NCI-H748 (cell line): ENCODE measurements around the gene KCNH5.
"Not testable (repeated sequence)": the region's sequence is repeated elsewhere in the genome, so short reads cannot be mapped to it uniquely, and the experiment has no call there.

ENCODE experiments used
- DNase-seq: peaks from one replicate; lab custom pipeline; 2025; ENCODE audit not compliant: unreplicated experiment; lab: John Stamatoyannopoulos, UW

KCNH5 gene

DNA sequence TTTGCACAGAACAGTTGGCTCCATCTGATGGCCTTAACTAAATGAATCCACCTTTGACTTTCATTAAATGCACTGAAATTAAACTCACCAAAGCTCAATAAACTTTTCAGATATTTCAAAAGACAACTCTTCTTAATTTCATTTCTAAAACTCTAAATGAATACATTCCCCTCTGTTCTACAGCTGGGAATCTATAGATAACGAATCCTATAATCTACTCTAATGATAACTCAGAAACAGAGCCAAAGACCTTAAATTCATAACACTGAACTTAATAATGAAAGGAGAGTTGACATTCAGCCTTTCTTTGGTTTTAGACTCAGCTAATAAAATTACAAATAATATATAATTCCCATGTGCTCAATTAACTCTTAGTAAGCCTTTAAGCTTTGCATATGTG is 150.5 kb downstream of the KCNH5 start:
- no peak for DNase-seq

GRCh38 chr14:62889364-62889763 is 155.9 kb downstream of the KCNH5 start:
- DNase-seq, result no peak

DNA sequence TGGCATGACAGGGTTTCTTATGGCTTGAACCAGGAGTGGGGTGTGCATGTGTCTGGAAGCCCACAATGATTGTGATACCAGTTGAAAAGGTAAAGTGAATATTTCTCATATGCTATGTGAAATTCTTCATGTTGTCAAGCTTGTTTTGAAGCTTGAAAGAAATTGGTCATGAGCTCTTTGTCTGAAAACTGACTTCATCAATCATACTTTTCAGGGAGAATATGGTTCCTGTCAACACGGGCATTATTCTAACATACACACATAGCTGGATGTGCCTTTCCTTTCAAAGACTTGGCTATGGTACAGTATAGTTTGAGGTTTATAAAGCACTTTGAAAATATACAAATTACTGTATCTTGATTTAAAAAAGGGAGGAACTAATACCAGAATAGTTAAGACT is 158.8 kb downstream of the KCNH5 start:
- no peak for DNase-seq

- peak; percentile 67 for DNase-seq
These were observed 159.8 kb downstream of the KCNH5 start for GRCh38 chr14:62885451-62885850.

DNA sequence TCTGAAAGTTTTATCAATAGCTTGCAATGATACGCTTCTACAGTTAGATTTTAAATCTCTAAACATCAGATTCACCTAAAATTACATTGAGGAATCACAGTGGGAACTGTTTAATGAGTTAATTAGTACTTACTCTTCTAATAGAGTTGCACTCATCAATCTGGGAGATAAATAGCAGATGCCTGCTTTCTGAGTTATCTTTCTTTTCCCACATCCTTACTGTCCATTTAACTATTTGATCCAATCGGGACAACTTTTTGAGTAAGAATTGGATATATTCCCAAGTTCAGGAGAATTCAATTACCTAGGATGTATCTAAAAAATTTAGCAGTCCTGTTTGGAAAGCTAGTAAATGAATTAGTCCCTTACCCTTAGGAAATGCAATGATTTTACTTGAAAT is 162.3 kb downstream of the KCNH5 start:
- no peak for DNase-seq

DNA sequence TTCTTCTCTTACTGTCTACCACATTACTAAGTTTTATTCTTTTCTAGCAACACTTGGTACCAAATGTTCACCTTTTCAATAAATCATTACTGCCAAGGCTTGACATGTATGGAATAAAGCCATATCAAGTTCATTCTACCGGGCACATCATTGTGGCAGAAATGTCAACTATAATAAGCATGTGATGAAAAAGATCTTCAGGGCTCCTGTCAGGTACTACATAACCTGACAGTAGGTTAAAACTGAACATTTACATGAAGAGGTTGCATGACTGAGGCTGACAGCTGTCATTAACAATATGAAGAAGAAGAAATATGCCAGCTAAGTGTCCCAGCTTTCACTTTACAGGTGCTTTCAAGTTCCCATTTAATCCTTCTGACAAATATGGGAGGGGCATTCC is 178.9 kb downstream of the KCNH5 start:
- no peak for DNase-seq

DNA sequence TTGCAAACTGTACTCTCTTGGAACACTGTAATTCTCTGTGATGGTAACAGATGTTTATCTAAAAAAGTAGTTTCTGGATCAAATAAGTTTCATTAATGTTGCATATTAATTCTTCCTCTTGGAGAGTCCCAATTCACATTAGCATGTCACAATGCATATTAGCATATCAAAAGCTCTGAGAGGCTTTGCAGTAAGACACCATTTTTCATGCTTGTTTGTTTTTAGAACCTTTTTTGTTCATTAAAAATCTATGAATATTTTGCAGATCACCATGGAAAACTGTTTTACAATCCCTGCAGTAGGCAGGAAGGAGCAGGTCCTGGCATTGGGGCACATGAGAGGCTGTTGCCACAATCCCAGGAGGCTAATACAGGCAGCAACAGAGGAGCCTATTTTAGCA is 180.7 kb downstream of the KCNH5 start:
- no peak for DNase-seq

DNA sequence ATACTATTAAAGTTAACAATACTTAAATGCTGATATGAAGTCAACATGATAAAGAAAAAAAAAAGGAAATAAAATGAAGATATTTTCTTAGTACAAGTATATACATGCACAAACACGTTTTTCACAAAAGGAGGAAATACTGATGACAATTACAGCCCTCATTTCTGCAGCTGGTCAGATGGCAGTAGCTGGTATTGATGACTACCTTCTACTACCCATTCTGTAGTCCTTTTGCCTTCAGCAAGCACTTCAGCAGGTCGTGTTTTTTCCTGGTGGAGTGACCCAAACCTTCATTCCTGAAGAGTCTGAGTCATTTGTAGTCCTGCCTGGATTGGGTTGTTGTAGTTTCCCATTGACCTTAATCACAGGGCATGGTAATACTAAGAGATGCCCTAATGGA is 187.2 kb downstream of the KCNH5 start:
- not testable (repeated sequence) for DNase-seq

GRCh38 chr14:62854951-62855350 is 190.3 kb downstream of the KCNH5 start:
- DNase-seq, result no peak

- no peak for DNase-seq
These were observed 198.1 kb downstream of the KCNH5 start for GRCh38 chr14:62847168-62847567.

DNA sequence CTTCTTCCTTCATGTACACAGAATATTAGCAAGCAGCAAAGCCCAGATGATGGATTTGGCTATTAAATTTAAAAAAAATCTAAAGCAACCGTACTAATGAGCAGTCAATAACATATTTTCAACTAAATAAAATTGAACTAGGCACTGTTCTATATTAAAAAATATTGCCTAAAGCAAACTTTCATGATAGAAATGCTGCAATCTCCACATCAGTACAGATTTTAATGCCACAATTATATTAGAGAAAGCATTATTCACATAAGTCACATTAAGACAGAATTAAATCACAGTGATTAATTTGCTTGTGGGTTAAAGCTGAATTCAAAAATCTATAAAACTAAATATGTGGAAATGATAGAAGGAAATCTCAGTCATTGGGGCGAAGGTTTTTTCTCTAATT is 200.7 kb downstream of the KCNH5 start:
- no peak for DNase-seq

- no peak for DNase-seq
These were observed 221.2 kb downstream of the KCNH5 start for GRCh38 chr14:62824086-62824485.

GRCh38 chr14:62819931-62820330 is 225.3 kb downstream of the KCNH5 start:
- no peak for DNase-seq

- no peak for DNase-seq
These were observed 237.6 kb downstream of the KCNH5 start for GRCh38 chr14:62807636-62808035.

- DNase-seq, result peak; percentile 22
These were observed 244.7 kb downstream of the KCNH5 start for GRCh38 chr14:62800577-62800976.

DNA sequence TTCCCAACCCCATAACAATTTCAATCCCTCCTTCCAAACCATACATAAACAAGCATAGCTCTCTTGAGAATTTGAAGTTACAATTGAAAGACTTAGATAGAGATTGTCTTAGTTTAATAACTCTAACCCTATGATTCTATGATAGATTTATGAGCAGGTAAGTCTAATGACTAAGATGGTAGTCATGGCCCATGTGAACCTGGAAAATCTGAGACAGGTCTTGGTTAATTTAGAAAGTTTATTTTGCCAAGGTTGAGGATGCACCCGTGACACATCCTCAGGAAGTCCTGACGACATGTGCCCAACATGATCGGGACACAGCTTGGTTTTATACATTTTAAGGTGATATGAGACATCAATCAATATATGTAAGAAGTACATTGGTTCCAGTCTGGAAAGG is 248.8 kb downstream of the KCNH5 start:
- no peak for DNase-seq

- DNase-seq, result no peak
These were observed 252.7 kb downstream of the KCNH5 start for GRCh38 chr14:62792578-62792977.

GRCh38 chr14:62781328-62781727 is 263.9 kb downstream of the KCNH5 start:
- DNase-seq, result not testable (repeated sequence)

DNA sequence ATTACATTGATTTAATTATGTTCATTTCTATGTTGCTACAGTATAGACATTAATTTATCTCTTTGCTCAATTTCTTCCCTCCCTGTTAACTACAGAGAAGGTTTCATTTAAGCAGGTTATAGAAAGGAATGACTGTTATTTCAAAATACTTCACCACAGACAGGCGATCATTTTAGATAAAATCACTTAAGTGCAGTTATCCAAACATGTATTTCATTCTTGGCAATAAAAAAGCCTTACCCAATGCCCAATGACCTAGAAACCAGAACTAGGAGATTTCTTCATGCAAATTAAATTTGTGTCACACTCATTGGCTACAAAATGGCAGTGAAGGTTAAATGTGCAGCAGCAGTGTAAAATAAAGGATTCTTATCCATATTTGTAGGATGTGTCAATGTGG is 266.4 kb downstream of the KCNH5 start:
- no peak for DNase-seq

DNA sequence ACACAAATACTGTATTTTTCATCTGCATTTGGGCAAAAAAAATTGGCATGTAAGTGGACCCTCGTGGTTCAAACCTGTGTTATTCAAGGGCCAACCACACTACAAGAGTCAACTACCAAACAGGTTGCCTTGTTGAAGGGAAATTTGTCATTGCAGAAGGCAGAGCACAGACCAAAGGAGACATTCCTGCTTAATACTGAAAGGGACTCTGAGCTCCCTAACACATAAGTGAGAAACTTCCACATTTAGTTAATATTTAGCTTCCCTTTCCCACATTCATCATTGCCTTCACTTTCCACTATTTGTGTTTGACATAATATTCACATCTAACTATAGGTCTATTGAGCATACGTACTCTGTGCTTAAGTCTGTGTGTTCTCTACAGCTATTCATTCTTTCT is 266.9 kb downstream of the KCNH5 start:
- no peak for DNase-seq

DNA sequence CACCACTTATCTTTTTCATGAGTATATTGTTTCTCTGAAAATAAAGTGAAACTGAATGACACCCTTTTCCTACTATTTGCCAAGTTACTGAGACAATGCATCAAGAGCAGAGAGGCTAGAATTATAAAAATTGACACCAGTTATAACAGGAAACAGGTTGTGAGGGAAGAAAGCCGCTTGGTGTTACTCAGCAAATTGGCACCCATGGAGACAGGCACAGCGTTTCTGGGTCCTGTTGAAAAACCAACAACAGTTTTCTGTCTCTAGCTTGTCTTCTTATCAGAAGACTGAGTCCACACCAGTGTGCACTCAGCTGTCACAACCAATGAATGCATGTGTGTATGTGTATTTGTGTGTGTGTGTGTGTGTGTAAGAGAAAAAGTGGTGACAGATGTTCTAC is 267.7 kb downstream of the KCNH5 start:
- no peak for DNase-seq

GRCh38 chr14:62776300-62776699 is 269.0 kb downstream of the KCNH5 start:
- no peak for DNase-seq

GRCh38 chr14:62768753-62769152 is 276.5 kb downstream of the KCNH5 start:
- no peak for DNase-seq

- no peak for DNase-seq
These were observed 281.3 kb downstream of the KCNH5 start for GRCh38 chr14:62763951-62764350.
